SK-N-SH (cell line): ENCODE measurements around the gene SPTBN5.

Experiments used
- CHD2 ChIP-seq: fragments of 150-350 bp; IDR thresholded peaks from 2 replicates; pipeline ENCODE4 v1.6.1; 2018; ENCODE audit warnings: low read length; ENCODE audit not compliant: partially characterized antibody
- ELF1 ChIP-seq: IDR thresholded peaks from 2 replicates; pipeline ENCODE4 v1.4.0; 2012
- EP300 ChIP-seq, 2 experiments: IDR thresholded peaks; 2 replicates each; pipeline versions ENCODE4 v1.4.0 to v1.6.1; 2012; ENCODE audit warnings: borderline replicate concordance in 1 of 2, low read depth in 1 of 2, low read length in 1 of 2
- JUND ChIP-seq: IDR thresholded peaks from 2 replicates; pipeline ENCODE4 v1.4.0; 2012
- NRF1 ChIP-seq: IDR thresholded peaks from 2 replicates; pipeline ENCODE4 v1.6.1; 2012; ENCODE audit warnings: low read depth, mild to moderate bottlenecking, low read length
- POLR2AphosphoS5 ChIP-seq: IDR thresholded peaks from 2 replicates; pipeline ENCODE4 v1.6.1; 2012; ENCODE audit warnings: low read depth, low read length
- REST ChIP-seq: IDR thresholded peaks from 2 replicates; pipeline ENCODE4 v1.6.1; 2012; ENCODE audit warnings: mild to moderate bottlenecking, low read depth, low read length, moderate library complexity
- RFX5 ChIP-seq: IDR thresholded peaks from 2 replicates; pipeline ENCODE4 v1.6.1; 2012; ENCODE audit warnings: mild to moderate bottlenecking, improper control_type of control experiment, low read length
- TAF1 ChIP-seq: IDR thresholded peaks from 2 replicates; pipeline ENCODE4 v1.6.1; 2012; ENCODE audit warnings: low read depth, mild to moderate bottlenecking, low read length, moderate library complexity, borderline replicate concordance
- YY1 ChIP-seq: IDR thresholded peaks from 2 replicates; pipeline ENCODE4 v1.4.0; 2012; ENCODE audit warnings: low read depth, mild to moderate bottlenecking
- TF ChIP-seq, protein P1 (sequence below): fragments of 200-600 bp; sonication (generic); IDR thresholded peaks from 2 replicates; pipeline ENCODE4 v1.6.1; 2017; ENCODE audit warnings: antibody characterized with exemption, mild to moderate bottlenecking, moderate library complexity
- TF ChIP-seq, protein P2 (sequence below): IDR thresholded peaks from 2 replicates; pipeline ENCODE4 v1.4.0; 2012; ENCODE audit warnings: low read depth, borderline replicate concordance
- TF ChIP-seq, protein P3 (sequence below): IDR thresholded peaks from 2 replicates; pipeline ENCODE4; 2012
- TF ChIP-seq, protein P4 (sequence below): IDR thresholded peaks from 2 replicates; pipeline ENCODE4 v1.4.0; 2012; ENCODE audit warnings: low read depth

DNA sequence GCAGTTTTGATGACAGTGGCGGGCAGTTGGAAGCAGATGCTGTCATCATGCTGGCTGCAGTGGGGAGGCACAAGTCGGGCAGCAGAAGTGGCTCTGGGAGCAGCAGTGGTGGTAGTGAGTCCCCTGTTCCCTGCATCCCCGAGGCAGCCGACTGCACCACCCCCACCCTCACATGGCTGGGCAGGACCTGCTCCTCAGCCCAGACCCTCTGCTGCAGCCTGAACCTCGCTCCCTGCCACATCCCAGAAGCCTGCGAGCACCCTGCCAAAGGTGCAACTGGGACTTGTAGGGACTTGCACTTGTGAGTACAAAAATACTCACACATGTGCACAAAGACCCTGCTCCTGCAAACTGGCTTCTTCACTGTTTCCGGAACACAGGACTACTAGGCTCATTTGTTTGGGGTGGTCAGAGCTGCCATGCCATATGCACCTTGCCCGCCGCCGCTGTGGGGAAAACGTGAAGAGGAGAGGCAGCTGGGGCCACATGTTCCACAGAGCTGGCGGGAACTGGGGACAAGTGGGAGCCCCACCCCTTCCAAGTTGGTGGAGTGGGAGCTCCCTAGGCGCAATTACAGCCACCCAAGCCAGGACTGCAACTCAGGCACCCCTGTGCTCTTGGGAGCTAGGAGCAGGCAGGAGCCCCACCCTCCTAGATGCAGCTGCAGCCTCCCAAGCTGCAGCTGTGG, 63.8 kb downstream of the SPTBN5 start:
- TF ChIP-seq EP300 (IDR thresholded peaks at IDR 0.05; ENCODE audit: borderline replicate concordance in 1 of 2, low read depth in 1 of 2, low read length in 1 of 2): no peak
- TF ChIP-seq, protein P1, sequence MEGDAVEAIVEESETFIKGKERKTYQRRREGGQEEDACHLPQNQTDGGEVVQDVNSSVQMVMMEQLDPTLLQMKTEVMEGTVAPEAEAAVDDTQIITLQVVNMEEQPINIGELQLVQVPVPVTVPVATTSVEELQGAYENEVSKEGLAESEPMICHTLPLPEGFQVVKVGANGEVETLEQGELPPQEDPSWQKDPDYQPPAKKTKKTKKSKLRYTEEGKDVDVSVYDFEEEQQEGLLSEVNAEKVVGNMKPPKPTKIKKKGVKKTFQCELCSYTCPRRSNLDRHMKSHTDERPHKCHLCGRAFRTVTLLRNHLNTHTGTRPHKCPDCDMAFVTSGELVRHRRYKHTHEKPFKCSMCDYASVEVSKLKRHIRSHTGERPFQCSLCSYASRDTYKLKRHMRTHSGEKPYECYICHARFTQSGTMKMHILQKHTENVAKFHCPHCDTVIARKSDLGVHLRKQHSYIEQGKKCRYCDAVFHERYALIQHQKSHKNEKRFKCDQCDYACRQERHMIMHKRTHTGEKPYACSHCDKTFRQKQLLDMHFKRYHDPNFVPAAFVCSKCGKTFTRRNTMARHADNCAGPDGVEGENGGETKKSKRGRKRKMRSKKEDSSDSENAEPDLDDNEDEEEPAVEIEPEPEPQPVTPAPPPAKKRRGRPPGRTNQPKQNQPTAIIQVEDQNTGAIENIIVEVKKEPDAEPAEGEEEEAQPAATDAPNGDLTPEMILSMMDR: no peak
- TF ChIP-seq POLR2AphosphoS5: no peak
- TF ChIP-seq CHD2: no peak
- no peak for TF ChIP-seq RFX5
- TF ChIP-seq, protein P2, sequence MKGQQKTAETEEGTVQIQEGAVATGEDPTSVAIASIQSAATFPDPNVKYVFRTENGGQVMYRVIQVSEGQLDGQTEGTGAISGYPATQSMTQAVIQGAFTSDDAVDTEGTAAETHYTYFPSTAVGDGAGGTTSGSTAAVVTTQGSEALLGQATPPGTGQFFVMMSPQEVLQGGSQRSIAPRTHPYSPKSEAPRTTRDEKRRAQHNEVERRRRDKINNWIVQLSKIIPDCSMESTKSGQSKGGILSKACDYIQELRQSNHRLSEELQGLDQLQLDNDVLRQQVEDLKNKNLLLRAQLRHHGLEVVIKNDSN: no peak
- TF ChIP-seq, protein P3, sequence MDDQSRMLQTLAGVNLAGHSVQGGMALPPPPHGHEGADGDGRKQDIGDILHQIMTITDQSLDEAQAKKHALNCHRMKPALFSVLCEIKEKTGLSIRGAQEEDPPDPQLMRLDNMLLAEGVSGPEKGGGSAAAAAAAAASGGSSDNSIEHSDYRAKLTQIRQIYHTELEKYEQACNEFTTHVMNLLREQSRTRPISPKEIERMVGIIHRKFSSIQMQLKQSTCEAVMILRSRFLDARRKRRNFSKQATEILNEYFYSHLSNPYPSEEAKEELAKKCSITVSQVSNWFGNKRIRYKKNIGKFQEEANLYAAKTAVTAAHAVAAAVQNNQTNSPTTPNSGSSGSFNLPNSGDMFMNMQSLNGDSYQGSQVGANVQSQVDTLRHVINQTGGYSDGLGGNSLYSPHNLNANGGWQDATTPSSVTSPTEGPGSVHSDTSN: no peak
- TF ChIP-seq REST: no peak
- TF ChIP-seq ELF1: no peak
- TF ChIP-seq, protein P4, sequence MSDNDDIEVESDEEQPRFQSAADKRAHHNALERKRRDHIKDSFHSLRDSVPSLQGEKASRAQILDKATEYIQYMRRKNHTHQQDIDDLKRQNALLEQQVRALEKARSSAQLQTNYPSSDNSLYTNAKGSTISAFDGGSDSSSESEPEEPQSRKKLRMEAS: no peak
- no peak for TF ChIP-seq JUND
- TF ChIP-seq TAF1: no peak
- TF ChIP-seq NRF1: no peak
- TF ChIP-seq YY1: no peak
